Renal cortical epithelial cell (primary cell): ENCODE measurements around the gene ERO1A. TPM values are rescaled to one million over a fixed set of nuclear protein-coding genes. Genes with fewer than 3 reads are reported as not detected.

Experiments used
- DNase-seq: peaks from one replicate; pipeline ENCODE4 v3.0.0-alpha.2; 2011; ENCODE audit warnings: low read depth
- total RNA-seq: library from RNA; depleted of rRNA; stranded (reverse); fragments of >200 nt; gene quantifications from 2 replicates; pipeline ENCODE4 v1.2.3, GENCODE V29; 2014

ERO1A gene
- total RNA-seq, 1 donor from 2014 or later: 104 TPM

DNA sequence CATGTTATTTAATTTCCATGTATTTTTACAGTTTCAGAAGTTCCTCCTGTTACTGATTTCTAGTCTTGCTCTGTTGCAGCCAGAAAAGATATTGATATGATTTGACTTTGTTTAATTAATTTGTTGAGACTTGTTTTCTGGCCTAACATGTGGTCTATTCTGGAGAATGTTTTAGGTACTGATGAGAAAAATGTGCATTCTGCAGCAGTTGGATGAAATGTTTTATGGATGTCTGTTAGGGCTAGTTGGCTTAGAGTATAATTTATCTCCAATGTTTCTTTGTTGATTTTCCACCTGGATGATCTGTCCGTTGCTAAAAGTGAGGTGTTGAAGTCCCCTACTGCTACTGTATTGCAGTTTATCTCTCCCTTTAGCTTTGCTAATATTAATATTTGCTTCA lies 88.3 kb downstream of the ERO1A start:
- DNase-seq: no peak

DNA sequence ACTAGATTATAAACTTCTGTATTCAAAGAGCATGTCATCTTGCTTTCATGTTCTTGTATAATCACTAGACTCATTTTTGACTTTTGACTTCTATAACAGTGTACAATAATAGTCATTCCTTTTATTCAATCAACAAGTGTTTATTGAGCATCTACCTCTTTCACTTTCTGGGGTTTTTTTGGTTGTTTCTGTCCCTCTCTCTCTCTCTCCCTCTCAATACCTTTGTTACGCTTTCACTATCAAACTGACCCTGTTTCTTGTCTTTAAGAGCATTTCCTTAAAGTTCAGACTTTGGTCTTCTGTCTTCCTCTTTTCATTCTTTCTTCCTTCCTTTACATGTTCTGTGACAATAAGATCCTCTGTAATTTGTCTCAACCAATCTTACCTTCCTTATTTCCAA lies 93.2 kb downstream of the ERO1A start:
- DNase-seq: no peak

DNA sequence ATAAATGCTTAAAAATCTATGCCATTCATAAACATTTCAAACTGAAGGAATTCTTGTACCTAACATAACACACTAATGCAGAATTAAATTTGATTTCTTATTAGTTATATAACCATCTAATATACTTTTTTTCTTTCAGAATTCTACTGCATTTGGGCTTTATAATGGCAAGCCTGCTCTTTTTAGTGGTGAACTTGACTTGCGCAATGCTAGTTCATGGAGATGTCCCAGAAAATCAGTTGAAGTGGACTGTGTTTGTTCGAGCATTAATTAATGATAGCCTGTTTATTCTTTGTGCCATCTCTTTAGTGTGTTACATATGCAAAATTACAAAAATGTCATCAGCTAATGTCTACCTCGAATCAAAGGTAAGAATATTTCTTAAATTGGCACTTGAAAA lies 95.4 kb downstream of the ERO1A start:
- no peak for DNase-seq

DNA sequence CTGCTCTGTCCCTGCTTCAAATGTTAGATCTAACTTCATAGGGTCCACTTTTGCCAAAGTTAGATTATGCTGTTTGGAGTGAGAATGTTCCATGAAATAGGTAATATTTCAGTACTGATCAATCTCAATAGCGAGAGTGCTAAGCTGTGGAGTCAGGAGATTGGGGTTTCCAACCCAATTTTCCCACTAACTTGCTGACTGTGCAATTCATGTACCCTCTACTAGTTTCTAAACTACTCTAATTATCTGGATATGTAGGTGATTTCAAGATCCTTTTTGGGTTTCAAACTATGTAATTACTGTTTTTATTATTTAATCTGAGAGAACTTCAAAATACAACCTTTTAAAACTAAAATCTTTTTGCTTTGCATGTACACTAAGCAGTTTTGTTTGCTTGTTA lies 96.8 kb downstream of the ERO1A start:
- DNase-seq: no peak

DNA sequence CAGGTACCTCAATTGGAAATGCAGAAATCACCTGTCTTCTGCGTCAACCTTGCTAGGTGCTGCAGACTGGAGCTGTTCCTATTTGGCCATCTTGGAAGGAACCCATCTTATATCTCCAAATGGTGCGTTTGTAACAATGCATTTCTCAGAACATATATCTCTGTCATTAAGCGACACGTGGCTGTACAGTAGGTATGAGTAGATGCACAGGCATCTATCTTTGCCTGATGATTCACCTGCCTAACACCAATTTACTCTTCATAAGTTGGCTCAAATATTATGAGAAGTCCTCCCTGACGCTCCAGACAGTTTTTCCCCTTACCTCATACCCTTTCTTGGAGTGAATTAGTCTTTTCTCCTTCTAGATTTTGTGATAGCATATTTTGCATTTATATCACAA lies 98.5 kb downstream of the ERO1A start:
- no peak for DNase-seq

DNA sequence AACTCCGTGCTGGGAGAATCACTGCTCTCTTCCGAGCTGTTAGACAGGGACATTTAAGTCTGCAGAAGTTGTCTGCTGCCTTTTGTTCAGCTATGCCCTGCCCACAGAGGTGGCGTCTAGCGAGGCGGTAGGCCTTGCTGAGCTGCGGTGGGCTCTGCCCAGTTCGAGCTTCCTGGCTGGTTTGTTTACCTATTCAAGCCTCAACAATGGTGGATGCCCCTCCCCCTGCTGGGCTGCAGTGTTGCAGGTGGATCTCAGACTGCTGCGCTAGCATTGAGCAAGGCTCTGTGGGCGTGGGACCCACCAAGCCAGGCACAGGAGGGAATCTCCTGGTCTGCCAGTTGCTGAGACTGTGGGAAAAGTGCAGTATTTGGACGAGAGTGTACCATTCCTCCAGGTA lies 99.0 kb downstream of the ERO1A start:
- no peak for DNase-seq

DNA sequence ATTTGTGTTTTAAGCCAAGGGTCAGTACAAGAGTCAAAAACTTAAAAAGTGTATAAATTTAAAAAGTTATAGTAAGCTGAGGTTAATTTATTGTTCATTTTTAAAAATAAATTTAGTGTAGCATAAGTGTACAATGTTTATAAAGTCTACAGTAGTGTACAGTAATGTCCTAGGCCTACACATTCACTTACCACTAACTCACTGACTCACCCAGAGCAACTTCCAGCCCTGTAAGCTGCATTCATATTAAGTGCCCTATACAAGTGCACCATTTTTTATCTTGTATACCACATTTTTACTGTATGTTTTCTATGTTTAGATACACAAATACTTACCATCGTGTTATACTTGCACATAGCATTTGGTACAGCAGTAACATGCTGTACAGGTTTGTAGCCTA lies 105.0 kb downstream of the ERO1A start:
- DNase-seq: no peak

Other genes with a start within 250 kb of the ERO1A start
- 2.4 and 5.5 TPM in 2 replicates for gene TXNDC16, start 143.1 kb downstream of the ERO1A start, total RNA-seq
- gene GPR137C, start 142.7 kb downstream of the ERO1A start, total RNA-seq: 0.35 and 2.6 TPM in 2 replicates
- 141 and 145 TPM in 2 replicates for gene PSMC6, start 11.6 kb upstream of the ERO1A start, total RNA-seq
- 22.3 and 23.8 TPM in 2 replicates for gene STYX, start 34.6 kb upstream of the ERO1A start, total RNA-seq
- 33.9 and 47.4 TPM in 2 replicates for gene GNPNAT1, start 96.0 kb upstream of the ERO1A start, total RNA-seq